HG02678 (cell line): ENCODE data around the gene TUBAL3.
A peak's percentile ranks its signal among the peaks of the same experiment; 100 is the strongest.

ENCODE experiments used
- ATAC-seq: cut with Tn5 transposase; IDR thresholded peaks from one replicate; pipeline ENCODE4 v1.9.1; 2021; ENCODE audit warnings: mild to moderate bottlenecking, moderate library complexity; ENCODE audit not compliant: unreplicated experiment

Gene TUBAL3

GRCh38 chr10:5404208-5405041 lies at the start of gene TUBAL3:
Gene TUBAL3 (minus strand): TSS chr10:5404828. CDS start chr10:5404792, 36 bp downstream.
- ATAC-seq: no peak

DNA sequence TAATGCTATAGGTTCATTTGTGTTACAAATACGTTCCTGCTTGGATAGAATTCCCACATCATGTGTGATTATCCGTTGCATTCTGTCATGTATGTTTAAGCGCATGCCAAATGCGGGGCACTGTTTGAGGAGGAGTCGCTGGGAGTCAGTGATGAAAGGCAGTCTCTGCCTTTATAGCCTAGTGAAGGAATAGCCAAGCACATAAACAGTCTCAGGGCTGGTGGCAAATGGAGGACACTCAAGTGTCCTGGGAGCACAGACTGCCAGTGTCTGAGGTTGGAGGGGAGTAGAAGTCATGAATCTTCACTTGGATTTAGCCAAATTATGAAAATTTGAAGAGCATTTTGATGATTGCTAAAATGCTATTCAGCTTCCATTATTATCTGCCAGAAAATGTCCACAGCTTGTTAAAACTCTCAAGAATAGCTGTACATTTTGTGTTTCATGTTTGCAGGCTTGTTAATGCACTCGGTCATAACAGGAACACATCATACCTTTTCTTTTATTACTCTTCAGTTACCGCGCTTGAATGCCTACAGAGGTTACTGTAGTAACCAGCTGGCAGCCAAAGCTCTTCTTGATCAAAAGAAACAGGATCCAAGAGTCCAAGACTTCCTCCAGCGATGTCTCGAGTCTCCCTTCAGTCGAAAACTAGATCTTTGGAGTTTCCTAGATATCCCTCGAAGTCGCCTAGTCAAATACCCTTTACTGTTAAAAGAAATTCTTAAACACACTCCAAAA lies 49.3 kb upstream of the TUBAL3 start:
- no peak for ATAC-seq

- no peak for ATAC-seq
Observed at GRCh38 chr10:5450605-5451384, 46.2 kb upstream of the TUBAL3 start.

DNA sequence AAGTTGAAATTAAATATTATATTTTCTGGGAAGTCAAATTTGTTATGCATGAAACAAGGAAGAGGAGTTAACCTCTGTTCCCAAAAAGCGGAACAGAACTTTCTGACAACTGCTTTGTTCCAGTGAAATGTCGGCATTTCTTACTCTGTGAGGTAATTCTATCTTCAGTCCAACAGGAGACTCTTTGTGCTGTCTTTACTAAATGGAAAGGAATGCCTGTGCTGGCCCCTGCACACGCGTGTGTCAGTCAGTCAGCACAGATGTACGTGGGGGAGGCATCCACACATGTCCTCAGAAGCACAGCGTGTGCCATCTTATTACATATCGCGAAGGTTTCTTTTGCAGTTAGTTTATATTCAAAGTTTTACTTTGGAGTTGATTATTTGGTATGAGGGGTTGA lies 45.2 kb upstream of the TUBAL3 start:
- no peak for ATAC-seq

DNA sequence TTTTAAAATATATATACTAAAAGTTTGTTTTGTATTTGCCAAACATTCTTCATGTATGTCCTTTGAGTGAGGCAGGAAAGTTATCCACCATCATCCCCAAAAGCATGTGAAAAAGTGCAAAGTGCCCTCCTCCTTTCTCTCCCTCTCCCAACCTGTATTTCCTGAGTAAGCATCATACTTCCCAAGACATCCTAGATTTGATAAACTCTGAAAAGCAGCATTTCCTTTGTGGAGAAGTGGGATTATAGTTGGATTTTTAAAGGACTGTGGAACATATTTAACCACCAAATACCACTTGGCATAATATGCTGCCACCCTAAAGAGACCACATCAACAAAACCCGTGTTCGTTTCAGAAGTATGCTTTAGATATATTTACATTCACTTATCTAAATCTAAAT lies 44.6 kb upstream of the TUBAL3 start:
- ATAC-seq: no peak

DNA sequence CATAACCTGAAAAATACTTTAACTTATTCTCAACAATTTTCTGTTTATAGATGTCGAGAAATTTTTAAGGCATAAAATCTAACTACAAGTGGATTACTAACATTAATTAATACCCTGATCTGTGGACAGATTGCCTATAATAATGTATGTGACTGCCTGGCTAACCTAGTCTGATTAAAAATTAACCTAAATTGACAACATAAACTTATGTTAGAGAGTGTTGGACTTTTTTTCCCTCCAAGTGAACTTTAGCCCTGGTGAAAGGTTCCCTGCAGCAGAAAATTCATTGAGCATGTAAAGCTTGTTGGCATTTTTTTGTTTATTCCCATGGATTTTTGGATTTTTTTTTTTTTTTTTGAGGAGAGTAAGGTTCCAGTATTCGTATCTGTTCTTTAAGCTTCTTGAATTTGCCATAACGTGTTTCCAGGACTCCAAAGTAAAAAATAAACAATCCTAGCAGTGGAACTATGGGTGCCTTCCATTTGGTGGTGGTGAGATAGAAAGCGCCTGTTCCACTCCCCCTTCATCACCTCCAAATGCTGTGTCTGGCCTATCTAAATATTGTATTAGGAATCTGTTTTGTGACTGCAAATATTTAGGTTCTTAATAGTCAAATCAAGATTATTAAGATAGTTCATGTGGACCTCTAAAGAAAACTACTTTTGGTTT lies 43.8 kb upstream of the TUBAL3 start:
- ATAC-seq: no peak

- ATAC-seq: peak; percentile 52
Observed at GRCh38 chr10:5447611-5448071, 43.0 kb upstream of the TUBAL3 start.

DNA sequence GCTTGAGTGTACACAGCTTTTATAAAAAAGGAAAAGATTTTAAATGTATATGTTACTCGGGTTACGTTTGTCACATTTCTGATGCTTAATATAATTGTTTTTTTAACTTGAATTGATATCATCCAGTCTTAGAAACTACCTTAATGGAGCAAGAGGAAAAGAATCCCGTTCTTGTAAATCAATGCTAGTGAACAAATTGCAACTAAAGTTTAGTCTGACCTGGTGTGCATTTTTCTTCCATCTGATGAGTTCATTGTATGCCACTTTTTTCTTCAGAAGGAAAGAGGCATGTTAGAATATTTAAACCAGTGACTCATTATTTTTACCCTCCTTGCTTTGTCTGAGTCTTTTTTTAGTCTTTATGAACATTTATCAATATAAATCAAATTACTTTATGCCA lies 42.4 kb upstream of the TUBAL3 start:
- ATAC-seq: no peak

DNA sequence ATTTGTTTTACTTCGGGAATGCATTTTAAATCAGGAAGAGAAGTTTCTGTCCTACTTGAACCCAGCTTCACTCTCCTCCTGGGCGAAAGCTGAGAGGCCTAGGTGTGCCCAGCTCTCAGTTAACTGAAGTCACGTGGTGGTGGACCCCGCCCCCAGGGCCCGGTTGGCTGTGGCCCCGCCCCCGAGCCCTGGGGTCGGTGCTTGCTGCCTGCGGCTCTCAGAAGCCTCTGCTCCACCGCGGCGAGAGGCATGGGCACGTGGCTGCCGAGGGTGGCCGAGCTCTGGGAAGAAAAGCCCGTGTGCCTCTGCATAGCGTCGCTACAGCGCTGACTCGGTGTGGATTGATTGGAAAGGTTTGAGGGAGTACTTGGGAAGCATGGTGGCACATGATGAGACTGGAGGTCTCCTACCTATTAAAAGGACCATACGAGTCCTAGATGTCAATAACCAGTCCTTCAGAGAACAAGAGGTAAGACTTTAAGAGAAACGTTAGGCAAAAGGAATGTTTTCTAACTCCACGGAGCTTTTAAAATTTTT lies 41.8 kb upstream of the TUBAL3 start:
- peak; percentile 53 for ATAC-seq

DNA sequence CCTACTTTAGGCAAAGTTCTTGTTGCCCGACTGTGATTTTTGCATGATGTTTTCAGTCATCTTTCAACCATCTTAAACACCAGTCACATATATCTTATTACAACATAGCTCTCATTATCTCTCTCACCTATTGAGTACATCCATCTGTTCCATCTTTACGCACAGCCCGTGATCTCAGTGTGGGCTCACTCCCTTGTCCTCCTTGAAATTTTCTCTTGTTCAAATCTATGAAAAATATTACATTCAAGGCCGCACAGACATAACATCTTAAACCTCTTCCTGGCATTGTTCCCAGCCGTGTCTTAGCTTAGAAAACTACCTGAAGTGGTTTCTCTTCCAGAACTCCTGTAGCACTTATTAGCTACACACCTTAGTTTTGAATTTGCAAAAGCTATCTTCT lies 40.4 kb upstream of the TUBAL3 start:
- no peak for ATAC-seq

DNA sequence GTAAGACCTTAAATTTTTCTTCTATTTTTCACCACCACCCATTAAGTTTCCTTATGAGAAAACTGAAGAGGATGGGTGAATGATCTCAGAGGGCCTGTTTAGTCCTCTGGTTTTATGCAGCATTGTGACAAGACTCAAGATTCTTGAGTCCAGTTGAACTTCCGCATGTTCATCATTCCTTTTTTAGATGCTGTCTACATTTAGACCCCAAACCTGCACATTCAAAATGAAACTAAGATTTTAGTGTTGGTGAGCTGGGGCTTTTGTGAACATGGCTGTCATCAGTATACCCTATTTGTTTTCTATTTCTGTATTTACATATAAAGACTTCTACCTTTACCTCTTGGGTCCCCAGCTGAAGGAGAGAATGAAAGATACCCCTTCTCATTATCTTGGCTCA lies 38.8 kb upstream of the TUBAL3 start:
- peak; percentile 66 for ATAC-seq

- ATAC-seq: peak; percentile 32
Observed at GRCh38 chr10:5442990-5443370, 38.4 kb upstream of the TUBAL3 start.

- no peak for ATAC-seq
Observed at GRCh38 chr10:5442065-5442989, 37.7 kb upstream of the TUBAL3 start.

GRCh38 chr10:5441106-5441505 lies 36.5 kb upstream of the TUBAL3 start:
- no peak for ATAC-seq

- no peak for ATAC-seq
Observed at GRCh38 chr10:5440206-5440605, 35.6 kb upstream of the TUBAL3 start.

- no peak for ATAC-seq
Observed at GRCh38 chr10:5435328-5435727, 30.7 kb upstream of the TUBAL3 start.

- peak; percentile 68 for ATAC-seq
Observed at GRCh38 chr10:5434017-5434753, 29.6 kb upstream of the TUBAL3 start.

- ATAC-seq: no peak
Observed at GRCh38 chr10:5433182-5433581, 28.6 kb upstream of the TUBAL3 start.

GRCh38 chr10:5428133-5428532 lies 23.5 kb upstream of the TUBAL3 start:
- ATAC-seq: no peak
